Sigmoid colon (tissue), 4 donors: Measurements from ENCODE around the gene ACADSB.

Experiments
- POLR2AphosphoS5 ChIP-seq, 4 donors: sonication (generic); formaldehyde crosslinking; IDR thresholded peaks; one replicate each; pipeline ENCODE4 v1.6.1; 2017; ENCODE audit warnings: antibody characterized with exemption in 4 of 4
- TF ChIP-seq, protein P1 (sequence below), 4 experiments: fragments of 450-650 bp in 3 of 4; fragments of 200-600 bp in 1 of 4; IDR thresholded peaks; one replicate each; pipeline ENCODE4 v1.5.1; 2016 to 2019; ENCODE audit warnings: antibody characterized with exemption in 4 of 4, mild to moderate bottlenecking in 3 of 4, moderate library complexity in 2 of 4

DNA sequence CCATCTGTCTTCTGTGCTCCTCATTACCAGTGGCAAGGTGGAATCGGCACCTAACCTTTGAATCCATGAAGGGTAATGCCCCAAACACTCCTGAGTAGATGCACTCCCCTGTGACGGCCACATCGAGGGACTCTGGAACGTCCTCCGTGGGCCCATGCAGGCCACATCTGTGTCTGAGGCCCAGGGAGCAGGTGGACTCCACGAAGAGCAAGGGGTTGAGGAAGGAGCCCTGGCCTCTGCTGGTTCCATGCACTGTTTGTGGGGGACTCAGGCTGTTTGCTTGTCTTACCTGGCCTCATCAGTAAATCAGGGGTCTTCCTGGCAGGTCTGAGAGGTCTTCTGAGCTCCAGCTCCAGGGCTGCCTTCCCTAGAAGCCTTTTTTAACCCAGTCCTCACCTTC lies 64.4 kb downstream of the ACADSB start:
- TF ChIP-seq, protein P1, sequence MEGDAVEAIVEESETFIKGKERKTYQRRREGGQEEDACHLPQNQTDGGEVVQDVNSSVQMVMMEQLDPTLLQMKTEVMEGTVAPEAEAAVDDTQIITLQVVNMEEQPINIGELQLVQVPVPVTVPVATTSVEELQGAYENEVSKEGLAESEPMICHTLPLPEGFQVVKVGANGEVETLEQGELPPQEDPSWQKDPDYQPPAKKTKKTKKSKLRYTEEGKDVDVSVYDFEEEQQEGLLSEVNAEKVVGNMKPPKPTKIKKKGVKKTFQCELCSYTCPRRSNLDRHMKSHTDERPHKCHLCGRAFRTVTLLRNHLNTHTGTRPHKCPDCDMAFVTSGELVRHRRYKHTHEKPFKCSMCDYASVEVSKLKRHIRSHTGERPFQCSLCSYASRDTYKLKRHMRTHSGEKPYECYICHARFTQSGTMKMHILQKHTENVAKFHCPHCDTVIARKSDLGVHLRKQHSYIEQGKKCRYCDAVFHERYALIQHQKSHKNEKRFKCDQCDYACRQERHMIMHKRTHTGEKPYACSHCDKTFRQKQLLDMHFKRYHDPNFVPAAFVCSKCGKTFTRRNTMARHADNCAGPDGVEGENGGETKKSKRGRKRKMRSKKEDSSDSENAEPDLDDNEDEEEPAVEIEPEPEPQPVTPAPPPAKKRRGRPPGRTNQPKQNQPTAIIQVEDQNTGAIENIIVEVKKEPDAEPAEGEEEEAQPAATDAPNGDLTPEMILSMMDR (IDR thresholded peaks at IDR 0.05): no peak
- no peak for TF ChIP-seq POLR2AphosphoS5 (IDR thresholded peaks at IDR 0.05)
